Measurements from ENCODE around the gene NALF2.

The NALF2 gene

GRCh38 chrX:69503782-69504625 is at the start of gene NALF2:
Gene NALF2 (plus strand): TSS chrX:69504326. CDS start chrX:69505283, 957 bp downstream.
- DNase-seq = peak; percentile 12

GRCh38 chrX:69457756-69458155 is 46.4 kb upstream of the NALF2 start:
- DNase-seq = no peak

- DNase-seq = no peak
These were observed 37.6 kb upstream of the NALF2 start for GRCh38 chrX:69466546-69466945.

GRCh38 chrX:69469975-69470374 is 34.2 kb upstream of the NALF2 start:
- DNase-seq = no peak

GRCh38 chrX:69489625-69490024 is 14.5 kb upstream of the NALF2 start:
- DNase-seq = no peak

- no peak for DNase-seq
These were observed 10.9 kb upstream of the NALF2 start for GRCh38 chrX:69493193-69493592.

GRCh38 chrX:69493766-69494165 is 10.4 kb upstream of the NALF2 start:
- DNase-seq = no peak

GRCh38 chrX:69496183-69496582 is 7.9 kb upstream of the NALF2 start:
- DNase-seq = no peak

GRCh38 chrX:69501429-69501828 is 2.7 kb upstream of the NALF2 start:
- no peak for DNase-seq

- no peak for DNase-seq
These were observed 821 bp upstream of the NALF2 start for GRCh38 chrX:69503228-69503781.

- DNase-seq = no peak
These were observed 793 bp downstream of the NALF2 start for GRCh38 chrX:69504626-69505612.

GRCh38 chrX:69505772-69506616 is 1.9 kb downstream of the NALF2 start:
- no peak for DNase-seq

GRCh38 chrX:69506617-69507499 is 2.7 kb downstream of the NALF2 start:
- no peak for DNase-seq

- no peak for DNase-seq
These were observed 3.3 kb downstream of the NALF2 start for GRCh38 chrX:69507500-69507789.

- no peak for DNase-seq
These were observed 4.5 kb downstream of the NALF2 start for GRCh38 chrX:69508610-69509009.

GRCh38 chrX:69510137-69510715 is 6.1 kb downstream of the NALF2 start:
- no peak for DNase-seq

GRCh38 chrX:69510914-69511513 is 6.9 kb downstream of the NALF2 start:
- DNase-seq = no peak

GRCh38 chrX:69522052-69522451 is 17.9 kb downstream of the NALF2 start:
- no peak for DNase-seq

GRCh38 chrX:69523314-69523713 is 19.2 kb downstream of the NALF2 start:
- DNase-seq = no peak

GRCh38 chrX:69524781-69525363 is 20.7 kb downstream of the NALF2 start:
- DNase-seq = no peak

Measured in kidney glomerular epithelial cell (primary cell).